Germinal center (tissue), 1 donor: ENCODE results near the gene TOX2.
"Not testable (repeated sequence)": the region's sequence is repeated elsewhere in the genome, so short reads cannot be mapped to it uniquely, and the experiment has no call there.

Experiments
- DNase-seq: peaks from one replicate; pipeline ENCODE4 v3.0.0; 2012; ENCODE audit warnings: mixed read lengths, low spot score

TOX2 gene

GRCh38 chr20:44033344-44033743 is 118.7 kb downstream of the TOX2 start:
- no peak for DNase-seq

- no peak for DNase-seq
Observed at GRCh38 chr20:44033873-44034272, 119.2 kb downstream of the TOX2 start.

GRCh38 chr20:44034451-44034850 is 119.8 kb downstream of the TOX2 start:
- no peak for DNase-seq

- DNase-seq: no peak
Observed at GRCh38 chr20:44034965-44035635, 120.4 kb downstream of the TOX2 start.

- DNase-seq: no peak
Observed at GRCh38 chr20:44035924-44036323, 121.3 kb downstream of the TOX2 start.

GRCh38 chr20:44036441-44036840 is 121.8 kb downstream of the TOX2 start:
- no peak for DNase-seq

- DNase-seq: no peak
Observed at GRCh38 chr20:44038681-44039123, 124.0 kb downstream of the TOX2 start.

- DNase-seq: no peak
Observed at GRCh38 chr20:44039147-44039546, 124.5 kb downstream of the TOX2 start.

GRCh38 chr20:44039741-44040140 is 125.1 kb downstream of the TOX2 start:
- DNase-seq: no peak

GRCh38 chr20:44040202-44040915 is 125.7 kb downstream of the TOX2 start:
- no peak for DNase-seq

GRCh38 chr20:44041001-44041400 is 126.3 kb downstream of the TOX2 start:
- DNase-seq: no peak

GRCh38 chr20:44044712-44045111 is 130.1 kb downstream of the TOX2 start:
- not testable (repeated sequence) for DNase-seq

GRCh38 chr20:44050327-44050726 is 135.7 kb downstream of the TOX2 start:
- DNase-seq: no peak

GRCh38 chr20:44050925-44051660 is 136.4 kb downstream of the TOX2 start:
- DNase-seq: no peak

- no peak for DNase-seq
Observed at GRCh38 chr20:44051661-44052000, 137.0 kb downstream of the TOX2 start.

GRCh38 chr20:44052166-44052565 is 137.5 kb downstream of the TOX2 start:
- DNase-seq: no peak

- DNase-seq: no peak
Observed at GRCh38 chr20:44053046-44053445, 138.4 kb downstream of the TOX2 start.

- no peak for DNase-seq
Observed at GRCh38 chr20:44054118-44054517, 139.5 kb downstream of the TOX2 start.

GRCh38 chr20:44054849-44055248 is 140.2 kb downstream of the TOX2 start:
- DNase-seq: no peak

GRCh38 chr20:44056010-44056698 is 141.5 kb downstream of the TOX2 start:
- no peak for DNase-seq

GRCh38 chr20:44057698-44058675 is 143.3 kb downstream of the TOX2 start:
- DNase-seq: no peak
